Measurements from ENCODE around the gene DEK. TPM values are rescaled to one million over a fixed set of nuclear protein-coding genes. Genes with fewer than 3 reads are reported as not detected.

Gene DEK
- total RNA-seq, 1 experiment from 2014 or later = 260 TPM

DNA sequence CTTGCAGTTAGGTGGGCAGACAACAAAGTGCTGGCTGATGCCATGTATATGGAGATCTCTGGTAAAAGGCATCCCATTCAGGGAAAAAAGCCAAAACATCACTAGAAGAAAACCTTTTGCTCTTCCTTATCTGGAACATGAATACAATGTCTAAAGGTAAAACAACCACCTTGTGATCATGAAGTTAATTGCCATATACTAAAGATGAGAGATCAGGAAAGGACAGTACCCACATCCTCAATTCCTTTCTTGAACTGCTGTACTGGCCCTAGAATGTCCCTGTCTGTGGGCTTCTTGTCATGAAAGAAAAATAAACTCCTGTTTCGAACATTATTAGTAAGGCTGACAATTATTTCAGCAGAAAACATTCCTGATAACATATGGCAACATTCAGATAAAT, 19.3 kb downstream of the DEK start:
- intact Hi-C loops (cut with micrococcal nuclease; ENCODE audit: unreplicated experiment) = no loop called here
- Histone ChIP-seq H3K9me2 (ENCODE audit: insufficient read depth) (no peaks in the 10 kb centered on the region), H3K36me3 (ENCODE audit: low read depth) (peaks cover 67% of the 10 kb centered on the region), H3K27me3 (ENCODE audit: insufficient read depth, low read depth) (no peaks in the 10 kb centered on the region), H3K4me1 (replicated peaks; ENCODE audit: insufficient read depth) (peaks cover 17% of the 10 kb centered on the region), H4K20me1 (ENCODE audit: insufficient read depth) (no peaks in the 10 kb centered on the region), H3K27ac (no peak overlapping the region), H3K79me2 (ENCODE audit: low read depth) (peaks cover 77% of the 10 kb centered on the region), H2AFZ (no peak overlapping the region), H3F3A (ENCODE audit: insufficient read depth, low read depth) (peaks cover 32% of the 10 kb centered on the region; the same call in 1 of the 2 replicates), H3K4me3 (no peak overlapping the region), H3K4me2 (no peak overlapping the region), H3K9me3 (ENCODE audit: insufficient read depth, low read depth) (no peaks in the 10 kb centered on the region)
- ChIA-PET CTCF (no interaction called here), POLR2A (ENCODE audit: unreplicated experiment) (no interaction called here)
- BruUV-seq (replicated peaks) = no TSS peak
- TF ChIP-seq, protein P1, sequence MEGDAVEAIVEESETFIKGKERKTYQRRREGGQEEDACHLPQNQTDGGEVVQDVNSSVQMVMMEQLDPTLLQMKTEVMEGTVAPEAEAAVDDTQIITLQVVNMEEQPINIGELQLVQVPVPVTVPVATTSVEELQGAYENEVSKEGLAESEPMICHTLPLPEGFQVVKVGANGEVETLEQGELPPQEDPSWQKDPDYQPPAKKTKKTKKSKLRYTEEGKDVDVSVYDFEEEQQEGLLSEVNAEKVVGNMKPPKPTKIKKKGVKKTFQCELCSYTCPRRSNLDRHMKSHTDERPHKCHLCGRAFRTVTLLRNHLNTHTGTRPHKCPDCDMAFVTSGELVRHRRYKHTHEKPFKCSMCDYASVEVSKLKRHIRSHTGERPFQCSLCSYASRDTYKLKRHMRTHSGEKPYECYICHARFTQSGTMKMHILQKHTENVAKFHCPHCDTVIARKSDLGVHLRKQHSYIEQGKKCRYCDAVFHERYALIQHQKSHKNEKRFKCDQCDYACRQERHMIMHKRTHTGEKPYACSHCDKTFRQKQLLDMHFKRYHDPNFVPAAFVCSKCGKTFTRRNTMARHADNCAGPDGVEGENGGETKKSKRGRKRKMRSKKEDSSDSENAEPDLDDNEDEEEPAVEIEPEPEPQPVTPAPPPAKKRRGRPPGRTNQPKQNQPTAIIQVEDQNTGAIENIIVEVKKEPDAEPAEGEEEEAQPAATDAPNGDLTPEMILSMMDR (conservative IDR thresholded peaks at IDR 0.05) = no peak
- TF ChIP-seq EZH2 (IDR thresholded peaks at IDR 0.05; ENCODE audit: low read depth) = no peak
- no peak for DNase-seq

DNA sequence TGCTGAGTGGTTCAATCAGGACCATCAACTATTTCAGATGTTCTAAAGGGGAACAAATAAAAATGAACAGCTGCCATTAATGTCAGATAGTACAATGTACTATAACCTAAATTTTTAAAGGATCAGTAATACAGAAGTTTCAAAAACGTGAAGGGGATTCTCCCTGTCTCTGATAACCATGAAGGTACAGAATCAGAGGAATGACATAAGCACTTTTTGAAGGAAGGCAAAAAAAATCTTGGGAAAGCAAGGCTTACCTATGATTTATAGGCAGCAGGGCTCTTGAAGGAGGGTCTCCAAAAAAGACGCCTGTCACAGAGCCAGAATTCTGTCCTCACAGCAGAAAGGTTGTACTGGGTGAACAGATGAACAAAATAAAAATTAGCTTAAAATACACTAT, 20.1 kb downstream of the DEK start:
- peaks cover 17% of the 10 kb centered on the region for H3K4me1 ChIP-seq (replicated peaks; ENCODE audit: insufficient read depth)
- no TSS peak for BruUV-seq (replicated peaks)
- DNase-seq = no peak
- no peaks in the 10 kb centered on the region for H3K9me2 ChIP-seq (ENCODE audit: insufficient read depth)
- ChIA-PET POLR2A (ENCODE audit: unreplicated experiment) (no interaction called here), CTCF (no interaction called here)
- no peak overlapping the region for H3K4me3 ChIP-seq
- no peaks in the 10 kb centered on the region for H3K27me3 ChIP-seq (ENCODE audit: insufficient read depth, low read depth)
- intact Hi-C loops (cut with micrococcal nuclease; ENCODE audit: unreplicated experiment) = no loop called here
- peaks cover 73% of the 10 kb centered on the region for H3K79me2 ChIP-seq (ENCODE audit: low read depth)
- TF ChIP-seq, protein P1 (conservative IDR thresholded peaks at IDR 0.05) = no peak
- no peak for TF ChIP-seq EZH2 (IDR thresholded peaks at IDR 0.05; ENCODE audit: low read depth)
- peak overlapping the region; percentile 34 for H3K27ac ChIP-seq
- H2AFZ ChIP-seq = no peak overlapping the region
- H3K36me3 ChIP-seq (ENCODE audit: low read depth) = peaks cover 65% of the 10 kb centered on the region
- H3F3A ChIP-seq (ENCODE audit: insufficient read depth, low read depth) = peaks cover 32% of the 10 kb centered on the region; the same call in 1 of the 2 replicates
- H3K9me3 ChIP-seq (ENCODE audit: insufficient read depth, low read depth) = no peaks in the 10 kb centered on the region
- no peak overlapping the region for H3K4me2 ChIP-seq
- H4K20me1 ChIP-seq (ENCODE audit: insufficient read depth) = no peaks in the 10 kb centered on the region

DNA sequence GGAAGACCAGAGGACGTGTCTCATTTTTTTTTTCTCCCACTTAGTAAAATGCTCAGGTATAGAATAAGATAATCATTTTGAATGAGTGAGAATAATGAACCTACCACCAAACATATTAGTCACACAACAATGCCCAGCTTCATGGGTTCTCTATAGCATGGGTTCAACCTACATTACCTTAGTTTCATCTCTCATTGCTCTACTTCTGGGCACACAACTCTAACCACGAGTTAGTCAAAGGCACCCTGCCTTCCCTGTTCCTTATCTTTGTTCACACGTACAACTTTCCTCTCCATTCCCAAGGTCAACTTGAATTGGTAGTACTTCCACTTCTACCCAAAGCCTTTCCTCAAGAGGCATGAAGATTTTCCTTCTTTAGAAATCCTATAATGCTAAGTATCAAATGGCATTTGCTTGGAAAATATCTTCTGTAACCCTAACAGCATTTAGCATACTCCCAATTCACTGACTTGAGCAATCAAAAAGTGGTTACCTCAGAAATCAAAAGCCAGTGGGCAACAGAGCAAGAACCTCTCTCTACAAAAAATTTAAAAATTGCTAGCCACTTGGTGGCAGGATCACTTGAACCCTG, 20.9 kb downstream of the DEK start:
- H4K20me1 ChIP-seq (ENCODE audit: insufficient read depth) = no peaks in the 10 kb centered on the region
- H3K4me1 ChIP-seq (replicated peaks; ENCODE audit: insufficient read depth) = peaks cover 17% of the 10 kb centered on the region
- no peak overlapping the region for H3K4me2 ChIP-seq
- ChIA-PET CTCF (no interaction called here), POLR2A (ENCODE audit: unreplicated experiment) (no interaction called here)
- DNase-seq = no peak
- no peaks in the 10 kb centered on the region for H3K27me3 ChIP-seq (ENCODE audit: insufficient read depth, low read depth)
- TF ChIP-seq EZH2 (IDR thresholded peaks at IDR 0.05; ENCODE audit: low read depth) = no peak
- TF ChIP-seq, protein P1 (conservative IDR thresholded peaks at IDR 0.05) = no peak
- no peak overlapping the region for H2AFZ ChIP-seq
- peaks cover 64% of the 10 kb centered on the region for H3K36me3 ChIP-seq (ENCODE audit: low read depth)
- H3K79me2 ChIP-seq (ENCODE audit: low read depth) = peaks cover 64% of the 10 kb centered on the region
- intact Hi-C loops (cut with micrococcal nuclease; ENCODE audit: unreplicated experiment) = no loop called here
- BruUV-seq (replicated peaks) = no TSS peak
- H3K9me2 ChIP-seq (ENCODE audit: insufficient read depth) = no peaks in the 10 kb centered on the region
- peaks cover 32% of the 10 kb centered on the region; the same call in 1 of the 2 replicates for H3F3A ChIP-seq (ENCODE audit: insufficient read depth, low read depth)
- H3K4me3 ChIP-seq = no peak overlapping the region
- no peaks in the 10 kb centered on the region for H3K9me3 ChIP-seq (ENCODE audit: insufficient read depth, low read depth)
- peak overlapping the region; percentile 88 for H3K27ac ChIP-seq

Data from PC-9 (cell line).